SKM-1 treated with dmso at 0.1 percent for 144 hours (cell line): ENCODE measurements around the gene UGT1A9.
"Not testable (repeated sequence)": the region's sequence is repeated elsewhere in the genome, so short reads cannot be mapped to it uniquely, and the experiment has no call there.

ENCODE experiments used
- DNase-seq: peaks from one replicate; lab custom pipeline; 2025; ENCODE audit not compliant: unreplicated experiment; lab: John Stamatoyannopoulos, UW

UGT1A9 gene

GRCh38 chr2:233711312-233712008, 39.8 kb downstream of the UGT1A9 start:
- peak; percentile 46 for DNase-seq

- DNase-seq = no peak
These were observed 41.0 kb downstream of the UGT1A9 start, which contains the start of gene UGT1A5 for GRCh38 chr2:233712611-233713261. TSS of gene UGT1A5 (plus strand) at chr2:233712907. CDS start at chr2:233712992, 85 bp downstream.

- DNase-seq = no peak
These were observed 41.5 kb downstream of the UGT1A9 start for GRCh38 chr2:233713262-233713615.

- DNase-seq = no peak
These were observed 42.4 kb downstream of the UGT1A9 start for GRCh38 chr2:233714121-233714520.

GRCh38 chr2:233718552-233718951, 46.9 kb downstream of the UGT1A9 start, which contains the start of gene UGT1A4:
TSS of gene UGT1A4 (plus strand) at chr2:233718736. CDS start at chr2:233718821, 85 bp downstream.
- no peak for DNase-seq

GRCh38 chr2:233728723-233729301, 57.1 kb downstream of the UGT1A9 start, which contains the start of gene UGT1A3:
TSS of gene UGT1A3 (plus strand) at chr2:233729042. CDS start at chr2:233729127, 85 bp downstream.
- no peak for DNase-seq

- not testable (repeated sequence) for DNase-seq
These were observed 65.4 kb downstream of the UGT1A9 start for GRCh38 chr2:233736868-233737653.

GRCh38 chr2:233740870-233741269, 69.2 kb downstream of the UGT1A9 start:
- no peak for DNase-seq

DNA sequence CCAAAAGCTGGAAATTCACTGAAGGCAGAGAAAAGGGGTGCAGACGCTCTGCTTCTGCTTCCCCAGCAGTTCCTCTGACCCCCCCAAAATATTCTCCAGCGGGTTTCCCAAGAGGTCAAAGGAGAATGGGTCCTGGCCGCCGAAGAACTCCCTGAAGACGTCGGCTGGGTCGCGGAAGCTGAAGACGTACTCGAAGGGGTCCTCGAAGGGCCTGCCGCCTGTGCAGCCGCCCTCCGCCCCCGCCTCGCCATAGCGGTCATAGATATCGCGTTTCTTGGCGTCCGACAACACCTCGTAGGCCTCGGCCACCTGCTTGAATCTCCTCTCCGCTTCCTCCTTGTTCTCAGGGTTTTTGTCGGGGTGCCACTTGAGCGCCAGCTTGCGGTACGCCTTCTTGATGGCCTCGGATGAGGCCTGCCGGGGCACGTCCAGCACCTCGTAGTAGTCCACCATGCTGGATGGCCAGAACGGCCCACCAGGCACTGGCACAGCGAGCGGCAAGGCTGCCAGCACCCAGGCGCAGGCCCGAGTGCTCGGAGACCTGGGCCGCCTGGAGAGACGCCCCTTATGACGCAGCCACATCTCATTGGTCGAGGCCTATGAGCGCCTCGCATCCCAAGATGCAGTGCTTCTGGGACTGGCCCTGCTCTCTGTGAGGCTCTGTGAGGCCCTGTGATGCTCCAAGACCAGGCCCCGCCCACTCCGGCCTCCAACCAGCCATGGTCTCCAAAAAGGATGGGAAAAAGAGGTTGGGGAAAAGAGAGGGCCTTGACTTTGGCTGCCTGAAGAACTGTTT, 72.0 kb downstream of the UGT1A9 start:
- DNase-seq = no peak

- no peak for DNase-seq
These were observed 73.5 kb downstream of the UGT1A9 start for GRCh38 chr2:233745073-233745755.

- not testable (repeated sequence) for DNase-seq
These were observed 74.1 kb downstream of the UGT1A9 start for GRCh38 chr2:233745838-233746237.

DNA sequence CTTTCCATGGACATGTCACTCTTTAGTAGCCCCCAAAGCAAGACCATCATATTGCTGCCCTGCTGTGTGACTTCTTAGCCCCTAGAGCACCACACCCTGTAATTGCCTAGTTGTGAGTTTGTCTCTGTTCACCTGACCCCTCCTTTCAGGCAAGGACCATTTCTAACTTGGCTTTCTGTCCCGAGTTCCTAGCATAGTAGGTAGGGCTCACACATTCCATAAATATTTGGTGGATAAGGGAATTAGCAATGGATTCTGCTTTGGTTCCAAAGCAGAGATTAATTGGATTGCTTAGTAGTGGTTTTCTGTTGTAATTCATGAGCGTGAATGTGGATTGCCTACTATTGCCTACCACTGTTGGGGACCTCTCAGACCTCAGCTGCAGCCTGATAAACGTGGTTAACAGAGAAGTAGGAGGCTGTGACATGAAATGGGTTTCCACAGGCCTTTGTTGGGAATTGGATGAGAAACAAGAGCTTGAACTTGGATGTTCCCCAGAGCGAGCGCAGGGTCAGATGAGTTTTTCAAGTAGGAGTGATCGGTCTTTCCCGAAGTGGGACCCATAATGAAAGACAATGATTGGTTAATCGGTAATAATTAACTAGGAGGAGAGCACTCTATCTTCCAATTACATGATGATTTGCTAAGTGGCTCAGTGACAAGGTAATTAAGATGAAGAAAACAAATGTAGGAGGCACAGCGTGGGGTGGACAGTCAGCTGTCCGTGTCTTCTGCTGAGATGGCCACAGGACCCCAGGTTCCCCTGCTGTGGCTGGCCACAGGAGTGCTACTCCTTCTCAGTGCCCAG, 75.0 kb downstream of the UGT1A9 start:
- no peak for DNase-seq

DNA sequence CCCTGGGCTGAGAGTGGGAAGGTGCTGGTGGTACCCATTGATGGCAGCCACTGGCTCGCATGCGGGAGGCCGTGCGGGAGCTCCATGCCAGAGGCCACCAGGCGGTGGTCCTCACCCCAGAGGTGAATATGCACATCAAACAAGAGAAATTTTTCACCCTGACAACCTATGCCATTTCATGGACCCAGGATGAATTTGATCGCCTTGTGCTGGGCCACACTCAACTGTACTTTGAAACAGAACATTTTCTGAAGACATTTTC, 75.5 kb downstream of the UGT1A9 start:
- DNase-seq = no peak

- DNase-seq = not testable (repeated sequence)
These were observed 79.0 kb downstream of the UGT1A9 start for GRCh38 chr2:233750689-233751088.

DNA sequence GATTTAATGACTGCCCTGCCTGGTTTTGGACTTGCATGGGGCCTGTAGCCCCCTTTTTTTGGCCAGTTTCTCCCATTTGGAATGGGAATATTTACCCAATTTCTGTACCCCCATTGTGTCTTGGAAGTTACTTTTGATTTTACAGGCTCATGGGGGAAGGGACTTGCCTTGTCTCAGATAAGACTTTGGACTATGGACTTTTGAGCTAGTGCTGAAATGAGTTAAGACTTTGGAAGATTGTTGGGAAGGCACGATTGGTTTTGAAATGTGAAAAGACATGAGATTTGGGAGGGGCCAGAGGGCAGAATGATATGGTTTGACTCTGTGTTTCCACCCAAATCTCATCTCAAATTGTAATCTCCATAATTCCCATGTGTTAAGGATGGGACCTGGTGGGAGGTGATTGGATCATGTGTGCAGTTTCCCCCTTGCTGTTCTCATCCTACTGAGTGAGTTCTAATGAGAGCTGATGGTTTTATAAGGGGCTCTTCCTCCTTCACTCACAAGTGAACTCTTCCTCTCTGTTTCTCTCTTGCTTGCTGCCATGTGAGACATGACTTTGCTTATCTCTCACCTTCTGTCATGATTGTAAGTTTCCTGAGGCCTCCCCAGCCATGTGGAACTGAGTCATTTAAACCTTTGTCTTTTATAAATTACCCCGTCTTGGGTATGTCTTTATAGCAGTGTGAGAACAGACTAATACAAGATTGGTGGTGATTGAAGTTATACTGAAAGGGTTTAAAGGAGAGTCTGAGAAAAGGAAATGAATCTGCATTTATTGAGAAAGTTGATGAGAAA, 79.7 kb downstream of the UGT1A9 start:
- DNase-seq = not testable (repeated sequence)

- DNase-seq = no peak
These were observed 83.3 kb downstream of the UGT1A9 start for GRCh38 chr2:233754872-233755611.

DNA sequence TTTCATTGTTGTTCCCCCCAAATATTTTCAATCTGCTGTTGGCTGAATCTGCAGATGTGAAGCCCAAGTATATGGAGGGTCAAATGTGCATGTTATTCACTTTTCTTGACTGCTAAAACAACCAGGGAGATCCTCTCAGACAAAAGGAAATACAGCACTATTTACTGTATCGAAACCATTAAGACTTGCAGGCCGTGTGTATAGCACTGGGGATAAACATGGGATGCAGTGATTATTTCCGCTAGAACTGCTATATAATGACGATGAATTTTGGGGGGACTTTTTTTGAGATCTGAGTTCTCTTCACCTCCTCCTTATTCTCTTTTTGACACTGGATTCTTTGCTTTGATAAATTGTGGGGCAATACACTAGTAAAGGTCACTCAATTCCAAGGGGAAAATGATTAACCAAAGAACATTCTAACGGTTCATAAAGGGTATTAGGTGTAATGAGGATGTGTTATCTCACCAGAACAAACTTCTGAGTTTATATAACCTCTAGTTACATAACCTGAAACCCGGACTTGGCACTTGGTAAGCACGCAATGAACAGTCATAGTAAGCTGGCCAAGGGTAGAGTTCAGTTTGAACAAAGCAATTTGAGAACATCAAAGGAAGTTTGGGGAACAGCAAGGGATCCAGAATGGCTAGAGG, 84.9 kb downstream of the UGT1A9 start:
- DNase-seq = no peak
